ENCODE data around the gene ADAMTS12. TPM values are rescaled to one million over a fixed set of nuclear protein-coding genes. Genes with fewer than 3 reads are reported as not detected.

The ADAMTS12 gene
- total RNA-seq, 4 donors from 2014 or later = 2.3 to 6.0 (median 4.2) TPM

- intact Hi-C loops (cut with DNase I) = no loop called here
- Histone ChIP-seq H3K4me1 (no peaks in the 10 kb centered on the region), H3K27ac (replicated peaks in 1 of 4) (no peak overlapping the region), H3K9me3 (no peaks in the 10 kb centered on the region), H3K36me3 (no peaks in the 10 kb centered on the region), H3K4me3 (no peak overlapping the region), H3K27me3 (no peaks in the 10 kb centered on the region)
- DNase-seq (ENCODE audit: extremely low spot score) = no peak
- no peak for TF ChIP-seq POLR2AphosphoS5 (IDR thresholded peaks at IDR 0.05)
- no peak for TF ChIP-seq CTCF (IDR thresholded peaks at IDR 0.05)
- no peak for TF ChIP-seq POLR2A (IDR thresholded peaks at IDR 0.05; ENCODE audit: low read depth)
- no peak for TF ChIP-seq EP300 (IDR thresholded peaks at IDR 0.05)
- WGBS = 100% methylated on average over 1 of the region's 1 CpG
Measured at GRCh38 chr5:33671700-33672291, 220.0 kb downstream of the ADAMTS12 start.

GRCh38 chr5:33662722-33663427 lies 228.9 kb downstream of the ADAMTS12 start:
- no peak for DNase-seq (ENCODE audit: extremely low spot score)
- Histone ChIP-seq H3K4me1 (no peaks in the 10 kb centered on the region), H3K36me3 (peaks cover 0 to 4% (median 0%) of the 10 kb centered on the region in 4 donors), H3K27ac (replicated peaks in 1 of 4) (no peak overlapping the region), H3K4me3 (no peak overlapping the region), H3K27me3 (no peaks in the 10 kb centered on the region), H3K9me3 (no peaks in the 10 kb centered on the region)
- intact Hi-C loops (cut with DNase I) = no loop called here
- TF ChIP-seq EP300 (IDR thresholded peaks at IDR 0.05) (no peak), POLR2A (IDR thresholded peaks at IDR 0.05; ENCODE audit: low read depth) (no peak), POLR2AphosphoS5 (IDR thresholded peaks at IDR 0.05) (no peak), CTCF (IDR thresholded peaks at IDR 0.05) (no peak)
- 95% methylated on average over 8 of the region's 8 CpGs for WGBS

DNA sequence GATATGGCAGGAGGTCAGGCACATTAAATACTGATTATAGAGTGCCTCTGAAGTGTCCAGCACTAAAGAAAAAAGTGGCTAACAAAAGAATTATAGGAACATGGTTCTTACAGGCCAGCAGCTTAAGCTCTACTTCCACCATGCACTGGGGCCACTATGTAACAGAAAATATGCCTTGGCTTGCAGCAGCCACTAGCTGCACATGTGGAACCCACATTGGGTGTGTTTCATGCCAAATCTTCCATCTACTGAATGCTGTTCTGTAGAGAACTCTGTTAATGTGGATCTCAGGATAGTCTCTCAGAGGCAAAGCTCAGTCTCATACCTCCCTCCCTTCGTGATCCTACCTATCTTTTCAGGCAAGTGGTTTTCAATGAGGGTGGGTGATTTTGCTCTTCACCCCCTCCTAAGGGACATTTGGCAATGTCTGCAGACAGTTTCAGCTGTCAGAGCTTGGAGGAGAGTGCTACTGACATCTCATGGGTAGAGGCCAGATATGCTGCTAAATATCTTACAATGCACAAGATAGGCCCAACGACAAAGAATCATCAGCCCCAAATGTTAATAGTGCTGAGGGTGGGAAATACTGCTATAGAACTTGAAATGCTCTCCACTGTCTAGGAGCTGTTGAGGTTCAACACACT lies 232.1 kb downstream of the ADAMTS12 start:
- WGBS = 79% methylated on average over 2 of the region's 2 CpGs
- Histone ChIP-seq H3K36me3 (peaks cover 0 to 4% (median 0%) of the 10 kb centered on the region in 4 donors), H3K9me3 (no peaks in the 10 kb centered on the region), H3K27ac (replicated peaks in 1 of 4) (no peak overlapping the region), H3K27me3 (no peaks in the 10 kb centered on the region), H3K4me1 (no peaks in the 10 kb centered on the region), H3K4me3 (no peak overlapping the region)
- no peak for DNase-seq (ENCODE audit: extremely low spot score)
- TF ChIP-seq POLR2A (IDR thresholded peaks at IDR 0.05; ENCODE audit: low read depth) = no peak
- TF ChIP-seq CTCF (IDR thresholded peaks at IDR 0.05) = no peak
- TF ChIP-seq EP300 (IDR thresholded peaks at IDR 0.05) = no peak
- TF ChIP-seq POLR2AphosphoS5 (IDR thresholded peaks at IDR 0.05) = no peak
- intact Hi-C loops (cut with DNase I) = no loop called here

GRCh38 chr5:33657804-33658440 lies 233.9 kb downstream of the ADAMTS12 start:
- Histone ChIP-seq H3K9me3 (no peaks in the 10 kb centered on the region), H3K27ac (replicated peaks in 1 of 4) (no peak overlapping the region), H3K36me3 (peaks cover 0 to 4% (median 0%) of the 10 kb centered on the region in 4 donors), H3K4me1 (no peaks in the 10 kb centered on the region), H3K4me3 (no peak overlapping the region), H3K27me3 (no peaks in the 10 kb centered on the region)
- no peak for DNase-seq (ENCODE audit: extremely low spot score)
- WGBS = 89% methylated on average over 5 of the region's 5 CpGs
- no peak for TF ChIP-seq POLR2A (IDR thresholded peaks at IDR 0.05; ENCODE audit: low read depth)
- no peak for TF ChIP-seq CTCF (IDR thresholded peaks at IDR 0.05)
- no peak for TF ChIP-seq EP300 (IDR thresholded peaks at IDR 0.05)
- no peak for TF ChIP-seq POLR2AphosphoS5 (IDR thresholded peaks at IDR 0.05)
- intact Hi-C loops (cut with DNase I) = no loop called here
